ENCODE measurements around the gene GALC. TPM values are rescaled to one million over a fixed set of nuclear protein-coding genes. Genes with fewer than 3 reads are reported as not detected.
A peak's percentile ranks its signal among the peaks of the same experiment; 100 is the strongest.

The GALC gene
- total RNA-seq, 4 donors from 2014 or later = 30.9 to 68.5 (median 43.3) TPM

- Histone ChIP-seq H3K27ac (peak overlapping the region in 1 of 3 donors; percentile 30), H3K36me3 (no peaks in the 10 kb centered on the region), H3K4me1 (peaks cover 0 to 13% of the 10 kb centered on the region in 2 donors), H3K27me3 (no peaks in the 10 kb centered on the region), H3K9me3 (no peaks in the 10 kb centered on the region), H3K4me3 (replicated peaks in 1 of 3) (no peak overlapping the region)
- TF ChIP-seq CTCF (IDR thresholded peaks at IDR 0.05) (no peak), POLR2A (IDR thresholded peaks at IDR 0.05) (no peak)
- 18 to 38% methylated on average over 6 of the region's 6 CpGs for WGBS, 2 donors
- intact Hi-C loops (cut with DNase I) = loop anchor here (5.0 kb wide), 2 partner anchors 93 to 148 kb away; no protein-coding TSS in a partner anchor
- peak; percentile 16 to 26 for DNase-seq
These were observed 98.1 kb downstream of the GALC start for GRCh38 chr14:87894920-87895319.

- intact Hi-C loops (cut with DNase I) = no loop called here
- Histone ChIP-seq H3K9me3 (no peaks in the 10 kb centered on the region), H3K4me3 (replicated peaks in 1 of 3) (no peak overlapping the region), H3K36me3 (no peaks in the 10 kb centered on the region), H3K27me3 (no peaks in the 10 kb centered on the region), H3K27ac (no peak overlapping the region), H3K4me1 (peaks cover 0 to 21% of the 10 kb centered on the region in 2 donors)
- 92 to 95% methylated on average over 2 of the region's 2 CpGs for whole genome bisulfite sequencing, 2 donors
- DNase-seq = no peak
- TF ChIP-seq POLR2A (IDR thresholded peaks at IDR 0.05) = no peak
- TF ChIP-seq CTCF (IDR thresholded peaks at IDR 0.05) = no peak
These were observed 100.2 kb downstream of the GALC start for GRCh38 chr14:87892763-87893162.

GRCh38 chr14:87888136-87888999, 104.6 kb downstream of the GALC start:
- Histone ChIP-seq H3K27ac (no peak overlapping the region), H3K9me3 (no peaks in the 10 kb centered on the region), H3K4me3 (replicated peaks in 1 of 3) (no peak overlapping the region), H3K4me1 (peaks cover 0 to 8% of the 10 kb centered on the region in 2 donors), H3K36me3 (no peaks in the 10 kb centered on the region), H3K27me3 (no peaks in the 10 kb centered on the region)
- 52% methylated on average over 20 of the region's 20 CpGs for WGBS, 2 donors
- intact Hi-C loops (cut with DNase I) = no loop called here
- DNase-seq = peak; percentile 67 to 74
- no peak for TF ChIP-seq POLR2A (IDR thresholded peaks at IDR 0.05)
- peak in 2 of 6 experiments; percentile 3 to 43 for TF ChIP-seq CTCF (IDR thresholded peaks at IDR 0.05)

GRCh38 chr14:87883750-87884149, 109.2 kb downstream of the GALC start:
- intact Hi-C loops (cut with DNase I) = no loop called here
- WGBS, 2 donors = 85 to 98% methylated on average over 1 of the region's 1 CpG
- no peak for TF ChIP-seq POLR2A (IDR thresholded peaks at IDR 0.05)
- TF ChIP-seq CTCF (IDR thresholded peaks at IDR 0.05) = no peak
- Histone ChIP-seq H3K4me1 (peaks cover 0 to 7% of the 10 kb centered on the region in 2 donors), H3K36me3 (no peaks in the 10 kb centered on the region), H3K9me3 (no peaks in the 10 kb centered on the region), H3K27me3 (no peaks in the 10 kb centered on the region), H3K4me3 (replicated peaks in 1 of 3) (no peak overlapping the region), H3K27ac (no peak overlapping the region)
- no peak for DNase-seq

Small RNA genes lying within 50 kb of the gene (small RNA-seq; reads per million reads assigned to genes)
- not detected for gene RNU6-835P

Other genes starting within 250 kb of the GALC start
- gene GPR65, start 12.0 kb upstream of the GALC start, total RNA-seq = 1 to 10 TPM in 1 of 4 donors, under 1 TPM in 3; 0.44 to 1.3 (median 0.70) TPM

Data from thyroid gland (tissue), 4 donors.